SU-DHL-6 (cell line): Measurements from ENCODE around the gene BEST1.

Experiments
- EZH2phosphoT487 ChIP-seq: fragments of 200-600 bp; sonication (generic), shearing (Covaris generic); conservative IDR thresholded peaks from 2 replicates; pipeline ENCODE4 v1.6.1; 2018; ENCODE audit warnings: mild to moderate bottlenecking, antibody characterized with exemption, low read length, moderate library complexity, mixed read lengths
- TF ChIP-seq, protein P1 (sequence below): fragments of 200-600 bp; sonication (generic); IDR thresholded peaks from one replicate; pipeline ENCODE4 v1.5.1; 2017; ENCODE audit warnings: antibody characterized with exemption, mild to moderate bottlenecking, low read length, moderate library complexity; ENCODE audit not compliant: insufficient read depth, poor library complexity, severe bottlenecking

DNA sequence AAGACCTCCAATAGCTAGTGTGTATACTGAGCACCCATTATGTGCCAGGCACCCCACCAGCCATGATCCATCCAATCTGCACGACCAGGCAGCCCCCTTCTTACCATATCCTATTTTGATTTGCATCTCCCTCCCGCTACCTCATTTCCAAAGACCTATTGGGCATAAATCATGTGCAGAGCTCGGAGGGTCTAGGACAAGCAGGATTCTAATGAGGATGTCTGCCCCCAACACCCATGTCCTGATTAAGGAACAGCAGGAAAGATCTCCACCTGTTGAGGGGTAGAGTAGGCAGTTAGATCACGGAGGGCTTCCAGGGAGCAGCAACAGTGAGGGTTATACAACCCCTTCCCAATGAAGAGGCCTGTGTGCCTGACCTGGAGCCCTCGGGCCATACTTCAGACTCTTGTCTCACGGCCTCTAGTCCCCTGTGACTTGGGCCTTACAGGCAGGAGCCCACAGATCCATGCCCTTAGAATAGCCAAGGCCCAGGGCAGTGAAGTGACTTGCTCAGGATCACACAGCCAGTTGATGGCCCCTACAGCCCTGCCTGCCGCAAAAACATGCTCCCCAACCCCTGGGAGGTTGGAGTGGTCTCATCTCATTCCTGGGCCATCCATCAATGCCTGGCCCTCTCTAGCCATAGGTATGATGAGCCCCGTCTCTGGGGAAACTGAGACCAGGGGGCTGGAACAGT lies 36.3 kb upstream of the BEST1 start:
- TF ChIP-seq, protein P1, sequence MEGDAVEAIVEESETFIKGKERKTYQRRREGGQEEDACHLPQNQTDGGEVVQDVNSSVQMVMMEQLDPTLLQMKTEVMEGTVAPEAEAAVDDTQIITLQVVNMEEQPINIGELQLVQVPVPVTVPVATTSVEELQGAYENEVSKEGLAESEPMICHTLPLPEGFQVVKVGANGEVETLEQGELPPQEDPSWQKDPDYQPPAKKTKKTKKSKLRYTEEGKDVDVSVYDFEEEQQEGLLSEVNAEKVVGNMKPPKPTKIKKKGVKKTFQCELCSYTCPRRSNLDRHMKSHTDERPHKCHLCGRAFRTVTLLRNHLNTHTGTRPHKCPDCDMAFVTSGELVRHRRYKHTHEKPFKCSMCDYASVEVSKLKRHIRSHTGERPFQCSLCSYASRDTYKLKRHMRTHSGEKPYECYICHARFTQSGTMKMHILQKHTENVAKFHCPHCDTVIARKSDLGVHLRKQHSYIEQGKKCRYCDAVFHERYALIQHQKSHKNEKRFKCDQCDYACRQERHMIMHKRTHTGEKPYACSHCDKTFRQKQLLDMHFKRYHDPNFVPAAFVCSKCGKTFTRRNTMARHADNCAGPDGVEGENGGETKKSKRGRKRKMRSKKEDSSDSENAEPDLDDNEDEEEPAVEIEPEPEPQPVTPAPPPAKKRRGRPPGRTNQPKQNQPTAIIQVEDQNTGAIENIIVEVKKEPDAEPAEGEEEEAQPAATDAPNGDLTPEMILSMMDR = no peak
- no peak for TF ChIP-seq EZH2phosphoT487
